PC-9 (cell line): ENCODE data around the gene FABP7. TPM values are rescaled to one million over a fixed set of nuclear protein-coding genes. Genes with fewer than 3 reads are reported as not detected.

Experiments
- BruUV-seq: library from RNA; stranded (reverse); fragments of 400-500 nt; replicated peaks from 2 replicates; lab custom pipeline; 2021; lab: Mats Ljungman, UMichigan
- CTCF ChIA-PET: fragments of 300-600 bp; sonication (Branson Sonifier 250); formaldehyde crosslinking; loops from one replicate; lab custom pipeline; 2022; ENCODE audit warnings: antibody characterized with exemption; lab: Charles Lee
- POLR2A ChIA-PET: fragments of 300-600 bp; sonication (Branson Sonifier 250); formaldehyde crosslinking; loops from one replicate; lab custom pipeline; 2022; ENCODE audit warnings: antibody characterized with exemption; ENCODE audit not compliant: unreplicated experiment; lab: Charles Lee
- DNase-seq, 2 experiments: peaks; one replicate each; pipeline versions ENCODE4 v3.0.0 to v3.0.0-alpha.2; 2015 to 2022; ENCODE audit warnings: mixed read lengths in 1 of 2
- H2AFZ ChIP-seq: fragments of 200-600 bp; sonication (generic); 2 replicates; pipeline ENCODE4 v1.8.1; 2017; ENCODE audit warnings: antibody characterized with exemption
- H3F3A ChIP-seq: fragments of 200-600 bp; sonication (generic); 2 replicates; pipeline ENCODE4 v1.8.1; 2017; ENCODE audit warnings: antibody characterized with exemption, mild to moderate bottlenecking, low read depth; ENCODE audit not compliant: insufficient read depth
- H3K27ac ChIP-seq: fragments of 200-600 bp; sonication (generic); 2 replicates; pipeline ENCODE4 v1.6.1; 2016; ENCODE audit warnings: mixed run types
- H3K27me3 ChIP-seq: fragments of 200-600 bp; sonication (generic); 2 replicates; pipeline ENCODE4 v1.6.1; 2016; ENCODE audit warnings: low read depth, mixed run types; ENCODE audit not compliant: insufficient read depth
- H3K36me3 ChIP-seq: fragments of 200-600 bp; sonication (generic); 2 replicates; pipeline ENCODE4 v1.6.1; 2016; ENCODE audit warnings: low read depth, mixed run types
- H3K4me1 ChIP-seq: fragments of 200-600 bp; sonication (generic); replicated peaks from 2 replicates; pipeline ENCODE4 v1.6.1; 2016; ENCODE audit warnings: mixed run types; ENCODE audit not compliant: insufficient read depth
- H3K4me2 ChIP-seq: fragments of 200-600 bp; sonication (generic); 2 replicates; pipeline ENCODE4 v1.6.1; 2017; ENCODE audit warnings: mixed run types
- H3K4me3 ChIP-seq: fragments of 200-600 bp; sonication (generic); 2 replicates; pipeline ENCODE4 v1.6.1; 2016; ENCODE audit warnings: mixed run types
- H3K79me2 ChIP-seq: fragments of 200-600 bp; sonication (generic); 2 replicates; pipeline ENCODE4 v1.6.1; 2017; ENCODE audit warnings: low read depth, mixed run types
- H3K9me2 ChIP-seq: fragments of 200-600 bp; sonication (generic); 2 replicates; pipeline ENCODE4 v1.8.1; 2017; ENCODE audit warnings: mild to moderate bottlenecking; ENCODE audit not compliant: insufficient read depth
- H3K9me3 ChIP-seq: fragments of 200-600 bp; sonication (generic); 2 replicates; pipeline ENCODE4 v1.8.1; 2016; ENCODE audit warnings: low read depth; ENCODE audit not compliant: insufficient read depth
- H4K20me1 ChIP-seq: fragments of 200-600 bp; sonication (generic); 2 replicates; pipeline ENCODE4 v1.8.1; 2017; ENCODE audit not compliant: insufficient read depth
- CTCF ChIP-seq: fragments of 200-600 bp; sonication (generic); conservative IDR thresholded peaks from 2 replicates; pipeline ENCODE4 v1.6.1; 2017; ENCODE audit warnings: mixed run types, antibody characterized with exemption, mild to moderate bottlenecking, moderate library complexity
- EZH2 ChIP-seq: fragments of 200-600 bp; sonication (generic); IDR thresholded peaks from 2 replicates; pipeline ENCODE4 v1.8.0; 2017; ENCODE audit warnings: antibody characterized with exemption, low read depth
- intact Hi-C: fragments of 100-400 bp; cut with micrococcal nuclease; formaldehyde crosslinking; loops from one replicate; pipeline ENCODE4 v1.10.0; 2022; ENCODE audit not compliant: unreplicated experiment
- total RNA-seq: library from RNA; stranded (reverse); gene quantifications from 2 replicates; pipeline ENCODE4 v1.2.3, GENCODE V29; 2021

FABP7 gene
- total RNA-seq, 1 experiment from 2014 or later, result not detected

DNA sequence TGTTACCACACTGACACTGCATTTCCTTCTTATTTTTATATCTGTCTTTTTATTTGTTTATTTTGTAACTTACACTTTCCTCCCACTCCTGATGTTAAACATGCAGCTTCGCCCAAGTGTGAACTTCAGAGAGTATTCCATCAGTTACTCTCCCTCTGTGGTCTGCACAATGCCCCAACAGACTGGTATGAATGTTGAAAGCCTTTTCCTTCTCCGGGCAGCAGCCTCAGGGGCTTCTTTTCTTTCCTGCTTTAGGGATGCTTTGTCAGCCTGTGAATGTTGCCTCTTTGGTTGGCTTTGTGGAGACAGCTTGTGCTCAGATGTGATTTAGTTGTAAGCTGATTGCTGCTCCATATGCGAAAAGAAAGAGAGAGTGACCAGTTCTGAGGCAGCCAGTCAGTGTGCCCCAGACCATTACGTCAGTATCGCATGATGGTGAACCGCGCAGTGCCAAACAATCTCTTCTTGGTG is 53.5 kb downstream of the FABP7 start:
- H2AFZ ChIP-seq, result no peak overlapping the region

More for the DNA sequence above, 53.5 kb downstream of the FABP7 start:
- Histone ChIP-seq H3F3A (no peaks in the 10 kb centered on the region), H3K4me1 (no peaks in the 10 kb centered on the region), H3K27ac (no peak overlapping the region), H3K79me2 (no peaks in the 10 kb centered on the region), H3K4me2 (no peak overlapping the region), H3K36me3 (no peaks in the 10 kb centered on the region), H3K9me2 (no peaks in the 10 kb centered on the region), H3K27me3 (no peaks in the 10 kb centered on the region), H3K9me3 (no peaks in the 10 kb centered on the region; the same call in 1 of the 2 replicates), H4K20me1 (no peaks in the 10 kb centered on the region), H3K4me3 (no peak overlapping the region)
- no TSS peak for BruUV-seq
- POLR2A ChIA-PET, result no interaction called here
- no peak for DNase-seq
- intact Hi-C loops, result no loop called here
- TF ChIP-seq EZH2 (no peak), CTCF (no peak)
- CTCF ChIA-PET, result no interaction called here

Other genes starting within 250 kb of the FABP7 start
- gene PKIB, start 169.3 kb upstream of the FABP7 start, total RNA-seq, result 4.8 and 7.0 TPM in 2 replicates
- 2.4 TPM in 2 replicates for gene SMPDL3A, start 9.5 kb downstream of the FABP7 start, total RNA-seq
- gene CLVS2, start 216.5 kb downstream of the FABP7 start, total RNA-seq, result not detected in 2 replicates